Transverse colon (tissue), 4 donors: ENCODE measurements around the gene TMEM130.

Experiments
- CTCF ChIP-seq, 5 experiments: fragments of 200-600 bp in 3 of 5; fragments of 450-650 bp in 2 of 5; sonication (generic) in 3 of 5; IDR thresholded peaks; 1 replicate in 2 of 5; 2 replicates in 3 of 5; pipeline ENCODE4 v1.5.1; 2016 to 2017; ENCODE audit warnings: antibody characterized with exemption in 5 of 5, inconsistent platforms in 3 of 5, mild to moderate bottlenecking in 2 of 5, moderate library complexity in 1 of 5
- EP300 ChIP-seq: sonication (generic); formaldehyde crosslinking; IDR thresholded peaks from one replicate; pipeline ENCODE4 v1.6.1; 2017; ENCODE audit warnings: antibody characterized with exemption, low read depth
- POLR2A ChIP-seq: fragments of 450-650 bp; IDR thresholded peaks from one replicate; pipeline ENCODE4 v1.6.1; 2016; ENCODE audit warnings: antibody characterized with exemption, mild to moderate bottlenecking, moderate library complexity
- POLR2AphosphoS5 ChIP-seq, 3 donors: sonication (generic); formaldehyde crosslinking; IDR thresholded peaks; one replicate each; pipeline ENCODE4 v1.6.1; 2016; ENCODE audit warnings: antibody characterized with exemption in 3 of 3

- TF ChIP-seq CTCF (IDR thresholded peaks at IDR 0.05) = no peak
- no peak for TF ChIP-seq POLR2AphosphoS5 (IDR thresholded peaks at IDR 0.05)
- TF ChIP-seq EP300 = no peak
- no peak for TF ChIP-seq POLR2A
Measured at GRCh38 chr7:98902523-98902922, 32.7 kb upstream of the TMEM130 start.
